Stomach (tissue), 9 donors: ENCODE measurements around the gene PAMR1. TPM values are rescaled to one million over a fixed set of nuclear protein-coding genes. Genes with fewer than 3 reads are reported as not detected.
A peak's percentile ranks its signal among the peaks of the same experiment; 100 is the strongest.

Experiments used
- DNase-seq, 2 donors: peaks; one replicate each; pipeline versions ENCODE4 v3.0.0 to v3.0.0-alpha.2; 2013 to 2019
- H3K27ac ChIP-seq, 5 donors: fragments of 200-600 bp in 4 of 5; sonication (generic) in 4 of 5; one replicate each; pipeline ENCODE4 v1.5.1; 2013 to 2019; ENCODE audit warnings: mild to moderate bottlenecking in 1 of 5, moderate library complexity in 1 of 5
- H3K27me3 ChIP-seq, 3 donors: fragments of 200-600 bp; sonication (generic); one replicate each; pipeline ENCODE4 v1.5.1; 2017 to 2019; ENCODE audit warnings: mixed run types in 1 of 3
- H3K36me3 ChIP-seq, 4 donors: fragments of 200-600 bp; sonication (generic); 1 replicate in 3 of 4; 2 replicates in 1 of 4; pipeline ENCODE4 v1.5.1; 2016 to 2019
- H3K4me1 ChIP-seq, 4 donors: fragments of 200-600 bp; sonication (generic); one replicate each; pipeline ENCODE4 v1.5.1; 2016 to 2019
- H3K4me3 ChIP-seq, 4 donors: fragments of 200-600 bp; sonication (generic) in 3 of 4; one replicate each; pipeline ENCODE4 v1.5.1; 2016 to 2019; ENCODE audit warnings: mild to moderate bottlenecking in 1 of 4
- H3K9me3 ChIP-seq, 4 donors: fragments of 200-600 bp; sonication (generic); one replicate each; pipeline ENCODE4 v1.5.1; 2016 to 2019
- CTCF ChIP-seq, 7 experiments: fragments of 450-650 bp in 4 of 7; fragments of 200-600 bp in 3 of 7; sonication (generic) in 3 of 7; IDR thresholded peaks; one replicate each; pipeline ENCODE4 v1.5.1; 2016 to 2019; ENCODE audit warnings: antibody characterized with exemption in 7 of 7, control low read depth in 2 of 7, mild to moderate bottlenecking in 1 of 7
- EP300 ChIP-seq: sonication (generic); formaldehyde crosslinking; IDR thresholded peaks from one replicate; pipeline ENCODE4 v1.6.1; 2017; ENCODE audit warnings: antibody characterized with exemption
- POLR2A ChIP-seq, 4 donors: fragments of 450-650 bp; IDR thresholded peaks; one replicate each; pipeline ENCODE4 v1.6.1; 2016; ENCODE audit warnings: antibody characterized with exemption in 4 of 4, control low read depth in 2 of 4, mild to moderate bottlenecking in 1 of 4, moderate library complexity in 1 of 4
- POLR2AphosphoS5 ChIP-seq, 3 donors: sonication (generic); formaldehyde crosslinking; IDR thresholded peaks; one replicate each; pipeline ENCODE4 v1.6.1; 2016; ENCODE audit warnings: antibody characterized with exemption in 3 of 3
- WGBS, 5 donors: extraction: QIAGEN DNeasy Blood & Tissue Kit in 3 of 5; methylation state at CpG; one replicate each; pipeline versions ENCODE4 v1.1.5 to v1.1.7; 2013 to 2018; 5-methylcytosine and 5-hydroxymethylcytosine counted together
- intact Hi-C: fragments of 100-400 bp; cut with DNase I; formaldehyde crosslinking; loops from one replicate; pipeline ENCODE4 v1.15.1; 2023; ENCODE audit warnings: low total_unique reads
- polyA plus RNA-seq, 3 donors: library from polyadenylated mRNA; stranded (reverse); fragments of 200-250 nt; gene quantifications; one replicate each; pipeline ENCODE4 v1.2.3, GENCODE V29; 2013
- total RNA-seq, 5 donors: library from RNA; depleted of rRNA; stranded (reverse); fragments of >200 nt; gene quantifications; one replicate each; pipeline versions ENCODE4 v1.1.0 to v1.2.3, GENCODE V29; 2014 to 2016
- donor health status: healthy with polysubstance abuse.
- donor health status: Bipolar disorder and iron deficiency.
- donor health status: healthy.

Gene PAMR1
- total and polyA plus RNA-seq, 8 donors, result under 0.01 to 26.8 (median 0.58) TPM; not detected in 1

- Histone ChIP-seq H3K27me3 (peaks cover 0 to 18% (median 0%) of the 10 kb centered on the region in 3 donors), H3K27ac (no peak overlapping the region), H3K36me3 (no peaks in the 10 kb centered on the region), H3K4me3 (no peak overlapping the region), H3K4me1 (peaks cover 0 to 38% (median 2%) of the 10 kb centered on the region in 4 donors), H3K9me3 (no peaks in the 10 kb centered on the region)
- 19 to 57% (median 40%) methylated on average over 3 of the region's 3 CpGs for WGBS, 5 donors
- intact Hi-C loops, result no loop called here
- peak in 1 of 2 donors; percentile 61 for DNase-seq
- no peak for TF ChIP-seq CTCF (IDR thresholded peaks at IDR 0.05)
These were observed 10.2 kb downstream of the PAMR1 start for GRCh38 chr11:35515224-35515623.

GRCh38 chr11:35514481-35514880 lies 10.9 kb downstream of the PAMR1 start:
- no peaks in the 10 kb centered on the region for H3K36me3 ChIP-seq
- intact Hi-C loops, result no loop called here
- 75 to 89% (median 83%) methylated on average over 3 of the region's 3 CpGs for WGBS, 5 donors
- DNase-seq, result no peak
- peaks cover 0 to 18% (median 0%) of the 10 kb centered on the region in 3 donors for H3K27me3 ChIP-seq
- TF ChIP-seq CTCF (IDR thresholded peaks at IDR 0.05) (no peak), POLR2AphosphoS5 (IDR thresholded peaks at IDR 0.05) (no peak), EP300 (no peak), POLR2A (IDR thresholded peaks at IDR 0.05) (no peak)
- H3K4me3 ChIP-seq, result no peak overlapping the region
- H3K9me3 ChIP-seq, result no peaks in the 10 kb centered on the region
- H3K27ac ChIP-seq, result no peak overlapping the region
- H3K4me1 ChIP-seq, result peaks cover 0 to 32% (median 2%) of the 10 kb centered on the region in 4 donors

- intact Hi-C loops, result no loop called here
- WGBS, 5 donors, result 57 to 73% (median 65%) methylated on average over 4 to 5 of the region's 5 CpGs
- H3K9me3 ChIP-seq, result peaks cover 0 to 5% (median 2%) of the 10 kb centered on the region in 4 donors
These were observed 13.8 kb downstream of the PAMR1 start for GRCh38 chr11:35511666-35512065.

GRCh38 chr11:35507688-35508087 lies 17.7 kb downstream of the PAMR1 start:
- Histone ChIP-seq H3K4me1 (no peaks in the 10 kb centered on the region), H3K27me3 (peaks cover 0 to 9% (median 0%) of the 10 kb centered on the region in 3 donors), H3K36me3 (no peaks in the 10 kb centered on the region), H3K27ac (no peak overlapping the region), H3K9me3 (peaks cover 0 to 6% (median 4%) of the 10 kb centered on the region in 4 donors), H3K4me3 (no peak overlapping the region)
- WGBS, 5 donors, result 74 to 88% (median 79%) methylated on average over 2 of the region's 2 CpGs
- TF ChIP-seq EP300, result no peak
- no peak for TF ChIP-seq POLR2AphosphoS5 (IDR thresholded peaks at IDR 0.05)
- TF ChIP-seq CTCF (IDR thresholded peaks at IDR 0.05), result no peak
- no peak for TF ChIP-seq POLR2A (IDR thresholded peaks at IDR 0.05)
- intact Hi-C loops, result no loop called here
- DNase-seq, result no peak

More at GRCh38 chr11:35511666-35512065, 13.8 kb downstream of the PAMR1 start:
- H3K4me1 ChIP-seq, result peaks cover 0 to 13% (median 0%) of the 10 kb centered on the region in 4 donors
- no peak overlapping the region for H3K27ac ChIP-seq
- H3K27me3 ChIP-seq, result peaks cover 0 to 18% (median 0%) of the 10 kb centered on the region in 3 donors
- no peak overlapping the region for H3K4me3 ChIP-seq
- H3K36me3 ChIP-seq, result no peaks in the 10 kb centered on the region
- DNase-seq, result no peak
- TF ChIP-seq CTCF (IDR thresholded peaks at IDR 0.05) (no peak), POLR2AphosphoS5 (IDR thresholded peaks at IDR 0.05) (no peak), EP300 (no peak), POLR2A (IDR thresholded peaks at IDR 0.05) (no peak)
